Liver (tissue), 9 donors: ENCODE measurements around the gene FRAS1. TPM values are rescaled to one million over a fixed set of nuclear protein-coding genes. Genes with fewer than 3 reads are reported as not detected.
A peak's percentile ranks its signal among the peaks of the same experiment; 100 is the strongest.
"Not testable (repeated sequence)": the region's sequence is repeated elsewhere in the genome, so short reads cannot be mapped to it uniquely, and the experiment has no call there.

Experiments used
- DNase-seq: peaks from one replicate; pipeline ENCODE4 v3.0.0-alpha.2; 2017; ENCODE audit warnings: low spot score
- H3K27ac ChIP-seq, 2 donors: one replicate each; pipeline ENCODE4 v1.7.0; 2013; ENCODE audit warnings: inconsistent platforms in 2 of 2, low read length in 2 of 2, control low read depth in 1 of 2, low read depth in 1 of 2, mild to moderate bottlenecking in 1 of 2
- H3K27me3 ChIP-seq, 4 donors: one replicate each; pipeline versions ENCODE4 v1.6.1 to v1.7.0; 2013; ENCODE audit warnings: low read length in 3 of 4, inconsistent platforms in 1 of 4, mild to moderate bottlenecking in 1 of 4, moderate library complexity in 1 of 4; ENCODE audit not compliant: control insufficient read depth in 4 of 4, insufficient read depth in 4 of 4
- H3K36me3 ChIP-seq, 4 donors: one replicate each; pipeline versions ENCODE4 v1.6.1 to v1.7.0; 2013; ENCODE audit warnings: low read length in 3 of 4, mild to moderate bottlenecking in 3 of 4, low read depth in 1 of 4, moderate library complexity in 1 of 4; ENCODE audit not compliant: control insufficient read depth in 4 of 4, insufficient read depth in 3 of 4
- H3K4me1 ChIP-seq, 4 donors: one replicate each; pipeline versions ENCODE4 v1.6.1 to v1.7.0; 2013; ENCODE audit warnings: low read length in 3 of 4, mild to moderate bottlenecking in 3 of 4, moderate library complexity in 1 of 4; ENCODE audit not compliant: control insufficient read depth in 4 of 4, insufficient read depth in 4 of 4
- H3K4me3 ChIP-seq, 3 donors: one replicate each; pipeline versions ENCODE4 v1.6.1 to v1.7.0; 2013; ENCODE audit warnings: low read length in 3 of 3, control low read depth in 1 of 3, low read depth in 1 of 3, mild to moderate bottlenecking in 1 of 3
- H3K9ac ChIP-seq, 2 donors: one replicate each; pipeline ENCODE4 v1.7.0; 2013; ENCODE audit warnings: low read length in 2 of 2, mild to moderate bottlenecking in 2 of 2, moderate library complexity in 2 of 2, control low read depth in 1 of 2, low read depth in 1 of 2
- H3K9me3 ChIP-seq, 4 donors: one replicate each; pipeline versions ENCODE4 v1.6.1 to v1.7.0; 2013; ENCODE audit warnings: low read length in 3 of 4; ENCODE audit not compliant: control insufficient read depth in 4 of 4
- EGR1 ChIP-seq, 2 donors: IDR thresholded peaks; 2 replicates each; pipeline ENCODE4 v1.6.1; 2016 to 2018; ENCODE audit warnings: antibody characterized with exemption in 2 of 2, low read depth in 2 of 2
- FOXA1 ChIP-seq: IDR thresholded peaks from 2 replicates; pipeline ENCODE4 v1.6.1; 2016; ENCODE audit warnings: antibody characterized with exemption
- FOXA2 ChIP-seq: IDR thresholded peaks from 2 replicates; pipeline ENCODE4 v1.6.1; 2016; ENCODE audit warnings: antibody characterized with exemption
- GABPA ChIP-seq, 2 donors: IDR thresholded peaks in 1 of 2; conservative IDR thresholded peaks in 1 of 2; 2 replicates each; pipeline ENCODE4 v1.6.1; 2016; ENCODE audit warnings: antibody characterized with exemption in 2 of 2, mild to moderate bottlenecking in 1 of 2, moderate library complexity in 1 of 2
- HNF4A ChIP-seq, 2 donors: conservative IDR thresholded peaks; 2 replicates each; pipeline ENCODE4 v1.6.1; 2016; ENCODE audit warnings: antibody characterized with exemption in 2 of 2, mild to moderate bottlenecking in 2 of 2
- HNF4G ChIP-seq: IDR thresholded peaks from 2 replicates; pipeline ENCODE4 v1.6.1; 2016; ENCODE audit warnings: antibody characterized with exemption
- RAD21 ChIP-seq, 2 donors: IDR thresholded peaks; 2 replicates each; pipeline ENCODE4 v1.6.1; 2016; ENCODE audit warnings: antibody characterized with exemption in 2 of 2, mild to moderate bottlenecking in 2 of 2
- RXRA ChIP-seq, 2 donors: IDR thresholded peaks; 2 replicates each; pipeline ENCODE4 v1.6.1; 2017 to 2018; ENCODE audit warnings: antibody characterized with exemption in 2 of 2, mild to moderate bottlenecking in 1 of 2
- SP1 ChIP-seq: IDR thresholded peaks from 2 replicates; pipeline ENCODE4 v1.6.1; 2018; ENCODE audit warnings: antibody characterized with exemption, mild to moderate bottlenecking
- TAF1 ChIP-seq: conservative IDR thresholded peaks from 2 replicates; pipeline ENCODE4 v1.6.1; 2016; ENCODE audit warnings: antibody characterized with exemption, mild to moderate bottlenecking
- YY1 ChIP-seq: IDR thresholded peaks from 2 replicates; pipeline ENCODE4 v1.6.1; 2016; ENCODE audit warnings: antibody characterized with exemption, mild to moderate bottlenecking
- WGBS: extraction: QIAGEN DNeasy Blood & Tissue Kit; methylation state at CpG from one replicate; pipeline ENCODE4 v1.1.7; 2013; 5-methylcytosine and 5-hydroxymethylcytosine counted together
- polyA plus RNA-seq, 2 donors: library from polyadenylated mRNA; stranded (reverse) in 1 of 2; unstranded in 1 of 2; fragments of 200-250 nt in 1 of 2; fragments of >200 nt in 1 of 2; fragmentation: Nextera tagmentation in 1 of 2; extraction: Ambion mirVana in 1 of 2; gene quantifications; one replicate each; pipeline versions ENCODE4 v1.2.1 to v1.2.3, GENCODE V29; 2013 to 2015
- total RNA-seq, 2 donors: library from RNA; depleted of rRNA; stranded (reverse); fragments of >200 nt; gene quantifications; one replicate each; pipeline ENCODE4 v1.2.3, GENCODE V29; 2014
- TF ChIP-seq, protein P1 (sequence below): IDR thresholded peaks from 2 replicates; pipeline ENCODE4 v1.6.1; 2016; ENCODE audit warnings: antibody characterized with exemption
- TF ChIP-seq, protein P2 (sequence below): IDR thresholded peaks from 2 replicates; pipeline ENCODE4 v1.6.1; 2016; ENCODE audit warnings: antibody characterized with exemption
- donor health status: healthy.
- donor health status: healthy.
- donor health status: healthy.
- donor health status: healthy.
- donor health status: healthy.

FRAS1 gene
- total and polyA plus RNA-seq, 4 donors = 0.08 to 6.0 (median 1.1) TPM

DNA sequence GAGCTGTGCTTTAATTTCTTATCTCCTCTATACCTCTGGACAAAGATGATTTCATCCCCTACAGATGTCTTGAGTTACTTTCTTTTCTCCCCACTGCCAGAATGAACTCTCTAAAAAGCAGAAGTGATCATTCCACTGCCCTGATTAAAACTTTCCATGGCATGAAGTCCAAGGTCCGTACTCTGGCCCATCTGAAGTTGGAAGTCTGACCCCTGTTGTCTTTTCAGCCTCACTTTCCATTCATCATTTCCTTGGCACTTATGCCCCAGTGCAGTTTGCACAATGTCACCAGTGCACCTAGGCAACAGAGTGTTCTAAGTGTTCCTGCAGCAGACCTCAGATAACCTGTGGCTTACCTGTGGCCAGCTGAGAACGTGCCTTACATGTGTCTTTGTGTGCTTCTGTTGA lies 242.4 kb downstream of the FRAS1 start:
- no peak for DNase-seq
- Histone ChIP-seq H3K4me3 (no peak overlapping the region), H3K9ac (no peak overlapping the region), H3K27me3 (no peaks in the 10 kb centered on the region), H3K9me3 (no peaks in the 10 kb centered on the region), H3K36me3 (no peaks in the 10 kb centered on the region), H3K4me1 (no peaks in the 10 kb centered on the region), H3K27ac (no peak overlapping the region)
- 36% methylated on average over 2 of the region's 2 CpGs for WGBS
- TF ChIP-seq HNF4A (conservative IDR thresholded peaks at IDR 0.05) = peak in 1 of 2 donors; percentile 7
- TF ChIP-seq FOXA1 = no peak
- TF ChIP-seq RAD21 (IDR thresholded peaks at IDR 0.05) = no peak
- TF ChIP-seq TAF1 = no peak

DNA sequence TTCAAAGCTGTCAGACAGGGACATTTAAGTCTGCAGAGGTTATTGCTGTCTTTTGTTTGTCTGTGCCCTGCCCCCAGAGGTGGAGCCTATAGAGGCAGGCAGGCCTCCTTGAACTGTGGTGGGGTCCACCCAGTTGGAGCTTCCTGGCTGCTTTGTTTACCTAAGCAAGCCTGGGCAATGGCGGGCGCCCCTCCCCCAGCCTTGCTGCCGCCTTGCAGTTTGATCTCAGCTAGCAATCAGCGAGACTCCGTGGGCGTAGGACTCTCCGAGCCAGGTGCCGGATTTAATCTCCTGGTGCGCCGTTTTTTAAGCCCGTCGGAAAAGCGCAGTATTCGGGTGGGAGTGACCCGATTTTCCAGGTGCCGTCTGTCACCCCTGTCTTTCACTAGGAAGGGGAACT lies 250.1 kb downstream of the FRAS1 start:
- not testable (repeated sequence) for DNase-seq, H3K9me3 ChIP-seq, H3K27ac ChIP-seq, H3K9ac ChIP-seq, H3K4me1 ChIP-seq, H3K36me3 ChIP-seq, H3K4me3 ChIP-seq, H3K27me3 ChIP-seq
- WGBS = 83% methylated on average over 16 of the region's 16 CpGs

DNA sequence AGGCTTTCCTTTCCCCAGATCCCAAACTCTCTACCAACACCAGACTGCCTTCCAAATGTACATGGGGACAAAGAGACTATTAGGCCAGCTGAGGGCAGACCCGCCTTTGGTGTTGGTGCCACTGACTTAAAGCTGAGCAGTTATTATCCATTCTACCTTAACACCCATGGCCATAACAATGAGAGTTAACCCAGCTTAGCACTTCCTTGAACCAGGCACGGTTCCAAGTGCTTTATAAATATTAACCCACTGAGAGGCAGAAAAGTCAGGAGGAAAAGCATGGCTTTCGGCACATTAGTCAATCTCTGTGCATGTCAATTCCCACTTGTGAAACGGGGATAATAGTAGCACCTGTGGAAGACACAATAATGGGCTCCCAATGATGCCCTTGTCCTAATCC lies 251.4 kb downstream of the FRAS1 start:
- no peak overlapping the region for H3K27ac ChIP-seq
- WGBS = 51% methylated on average over 4 of the region's 4 CpGs
- H3K36me3 ChIP-seq = no peaks in the 10 kb centered on the region
- TF ChIP-seq HNF4G (no peak), RAD21 (IDR thresholded peaks at IDR 0.05) (no peak), GABPA (IDR thresholded peaks at IDR 0.05 in 1 of 2, conservative IDR thresholded peaks at IDR 0.05 in 1 of 2) (no peak), SP1 (no peak), FOXA2 (no peak), RXRA (IDR thresholded peaks at IDR 0.05) (no peak), TAF1 (no peak), EGR1 (IDR thresholded peaks at IDR 0.05; ENCODE audit: low read depth in 2 of 2) (no peak)
- TF ChIP-seq, protein P1, sequence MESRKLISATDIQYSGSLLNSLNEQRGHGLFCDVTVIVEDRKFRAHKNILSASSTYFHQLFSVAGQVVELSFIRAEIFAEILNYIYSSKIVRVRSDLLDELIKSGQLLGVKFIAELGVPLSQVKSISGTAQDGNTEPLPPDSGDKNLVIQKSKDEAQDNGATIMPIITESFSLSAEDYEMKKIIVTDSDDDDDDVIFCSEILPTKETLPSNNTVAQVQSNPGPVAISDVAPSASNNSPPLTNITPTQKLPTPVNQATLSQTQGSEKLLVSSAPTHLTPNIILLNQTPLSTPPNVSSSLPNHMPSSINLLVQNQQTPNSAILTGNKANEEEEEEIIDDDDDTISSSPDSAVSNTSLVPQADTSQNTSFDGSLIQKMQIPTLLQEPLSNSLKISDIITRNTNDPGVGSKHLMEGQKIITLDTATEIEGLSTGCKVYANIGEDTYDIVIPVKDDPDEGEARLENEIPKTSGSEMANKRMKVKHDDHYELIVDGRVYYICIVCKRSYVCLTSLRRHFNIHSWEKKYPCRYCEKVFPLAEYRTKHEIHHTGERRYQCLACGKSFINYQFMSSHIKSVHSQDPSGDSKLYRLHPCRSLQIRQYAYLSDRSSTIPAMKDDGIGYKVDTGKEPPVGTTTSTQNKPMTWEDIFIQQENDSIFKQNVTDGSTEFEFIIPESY = no peak
- TF ChIP-seq, protein P2, sequence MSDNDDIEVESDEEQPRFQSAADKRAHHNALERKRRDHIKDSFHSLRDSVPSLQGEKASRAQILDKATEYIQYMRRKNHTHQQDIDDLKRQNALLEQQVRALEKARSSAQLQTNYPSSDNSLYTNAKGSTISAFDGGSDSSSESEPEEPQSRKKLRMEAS = no peak
- H3K4me3 ChIP-seq = no peak overlapping the region
- peaks cover 0 to 3% (median 0%) of the 10 kb centered on the region in 4 donors for H3K27me3 ChIP-seq
- DNase-seq = no peak
- H3K9ac ChIP-seq = no peak overlapping the region
- no peaks in the 10 kb centered on the region for H3K4me1 ChIP-seq
- H3K9me3 ChIP-seq = no peaks in the 10 kb centered on the region

DNA sequence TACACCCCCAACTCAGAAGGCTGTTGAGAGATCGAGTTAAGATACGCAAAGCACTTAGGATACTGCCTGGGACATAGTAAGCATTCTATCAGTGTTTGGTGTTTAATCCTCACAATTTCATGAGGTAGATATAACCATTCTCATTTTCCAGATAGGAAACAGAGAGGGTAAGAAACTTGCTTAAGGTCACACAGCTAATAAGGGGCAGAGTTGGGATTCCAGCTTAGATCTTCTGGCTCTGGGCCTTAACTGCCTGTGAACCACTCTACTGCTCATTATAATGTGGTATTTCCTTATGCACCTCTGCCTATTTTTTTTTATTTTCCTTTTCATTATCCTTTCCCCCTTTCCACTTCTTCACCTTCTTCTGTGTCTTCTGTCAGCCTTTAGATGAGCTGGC lies 252.2 kb downstream of the FRAS1 start:
- no peak for DNase-seq
- Histone ChIP-seq H3K4me3 (no peak overlapping the region), H3K9ac (no peak overlapping the region), H3K27ac (no peak overlapping the region), H3K4me1 (no peaks in the 10 kb centered on the region), H3K27me3 (peaks cover 0 to 3% (median 0%) of the 10 kb centered on the region in 4 donors), H3K36me3 (no peaks in the 10 kb centered on the region), H3K9me3 (no peaks in the 10 kb centered on the region)
- over 99% methylated on average over 2 of the region's 2 CpGs for WGBS
- no peak for TF ChIP-seq YY1
- TF ChIP-seq GABPA (IDR thresholded peaks at IDR 0.05 in 1 of 2, conservative IDR thresholded peaks at IDR 0.05 in 1 of 2) = no peak
- no peak for TF ChIP-seq HNF4G
- TF ChIP-seq FOXA2 = no peak
